TTC549 (cell line): ENCODE measurements around the gene METTL26.

ENCODE experiments used
- FAIRE-seq: peaks from 2 replicates; lab custom pipeline; 2012; peaks lifted over from hg19 to GRCh38; lab: Jason Lieb, UNC

Gene METTL26

GRCh38 chr16:595094-595528 lies 41.0 kb downstream of the METTL26 start:
- no peak for FAIRE-seq

GRCh38 chr16:593807-594206 lies 42.3 kb downstream of the METTL26 start:
- no peak for FAIRE-seq

- no peak for FAIRE-seq
Measured at GRCh38 chr16:593406-593805, 42.7 kb downstream of the METTL26 start.

- FAIRE-seq = no peak
Measured at GRCh38 chr16:592518-593306, 43.4 kb downstream of the METTL26 start.

GRCh38 chr16:591892-592517 lies 44.1 kb downstream of the METTL26 start:
- FAIRE-seq = no peak

- FAIRE-seq = no peak
Measured at GRCh38 chr16:591231-591630, 44.9 kb downstream of the METTL26 start.

GRCh38 chr16:590815-591200 lies 45.3 kb downstream of the METTL26 start:
- no peak for FAIRE-seq

- no peak for FAIRE-seq
Measured at GRCh38 chr16:590188-590814, 45.8 kb downstream of the METTL26 start.

GRCh38 chr16:589658-590187 lies 46.4 kb downstream of the METTL26 start, which contains the start of gene RAB40C:
TSS of gene RAB40C (plus strand) at chr16:590066. CDS start at chr16:590292, 226 bp downstream.
- no peak for FAIRE-seq

- no peak for FAIRE-seq
Measured at GRCh38 chr16:588889-589657, 47.0 kb downstream of the METTL26 start.

- FAIRE-seq = no peak
Measured at GRCh38 chr16:588639-588888, 47.5 kb downstream of the METTL26 start.

- FAIRE-seq = no peak
Measured at GRCh38 chr16:586645-587590, 49.2 kb downstream of the METTL26 start.

GRCh38 chr16:586047-586644 lies 50.0 kb downstream of the METTL26 start:
- no peak for FAIRE-seq

GRCh38 chr16:585351-585750 lies 50.8 kb downstream of the METTL26 start:
- no peak for FAIRE-seq
